GM12873 (cell line): ENCODE data around the gene COX6A2.

Experiments used
- CTCF ChIP-seq: IDR thresholded peaks from 2 replicates; pipeline ENCODE4 v1.5.1; 2012; ENCODE audit warnings: low read depth, mild to moderate bottlenecking, moderate library complexity, low read length, control low read depth; ENCODE audit not compliant: insufficient read depth; ENCODE audit errors: missing control alignments

COX6A2 gene

GRCh38 chr16:31428279-31428597 is at the start of gene COX6A2:
COX6A2 (minus strand) TSS chr16:31428360; CDS start chr16:31428325, 35 bp downstream.
- TF ChIP-seq CTCF = no peak

GRCh38 chr16:31477220-31478216 is 49.4 kb upstream of the COX6A2 start:
- no peak for TF ChIP-seq CTCF

- TF ChIP-seq CTCF = no peak
Observed at GRCh38 chr16:31476303-31477219, 48.4 kb upstream of the COX6A2 start.

GRCh38 chr16:31475946-31476302 is 47.8 kb upstream of the COX6A2 start:
- TF ChIP-seq CTCF = no peak

GRCh38 chr16:31474773-31475738 is 46.9 kb upstream of the COX6A2 start:
- TF ChIP-seq CTCF = no peak

GRCh38 chr16:31474173-31474714 is 46.1 kb upstream of the COX6A2 start:
- TF ChIP-seq CTCF = no peak
